ENCODE data around the gene PARN.

The PARN gene

DNA sequence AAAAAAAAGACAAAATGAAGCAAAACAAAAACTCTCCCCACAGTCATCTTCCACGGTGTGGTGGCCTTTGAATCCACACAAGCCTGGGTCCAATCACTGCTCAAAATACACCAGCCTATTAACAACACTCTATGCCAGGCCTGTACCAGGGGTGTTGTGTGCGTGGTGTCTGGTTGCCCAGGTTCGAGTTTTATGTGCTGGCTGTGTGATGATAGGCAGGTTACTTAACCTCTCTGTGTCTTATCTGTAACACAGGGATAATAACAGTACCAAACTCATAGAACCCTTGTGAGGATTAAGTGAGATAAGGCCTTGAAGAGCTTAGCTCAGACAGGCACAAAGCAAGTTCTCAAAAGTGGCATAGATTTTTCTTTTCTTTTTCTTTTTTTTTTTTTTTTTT lies 235.2 kb downstream of the PARN start:
- DNase-seq = no peak

DNA sequence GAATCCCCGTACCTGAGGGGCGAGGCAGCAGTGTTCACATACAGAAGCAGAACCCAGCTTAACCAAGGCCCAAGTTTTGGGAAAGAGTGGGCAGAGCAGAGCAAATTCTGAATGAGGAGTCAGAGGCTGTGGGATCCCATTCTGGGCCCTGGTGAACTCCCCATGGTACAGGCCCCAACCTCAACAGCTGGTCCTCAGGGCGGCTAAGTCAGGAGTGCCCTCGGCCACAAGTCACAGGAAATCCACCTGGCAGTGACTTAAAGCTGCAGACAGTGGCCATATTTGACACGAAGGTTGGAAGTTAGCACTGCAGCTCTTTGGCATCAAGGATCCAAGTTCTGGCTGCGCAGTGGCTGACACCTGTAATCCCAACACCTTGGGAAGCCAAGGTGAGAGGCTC lies 237.1 kb downstream of the PARN start:
- DNase-seq = no peak

GRCh38 chr16:14389359-14389758 lies 240.7 kb downstream of the PARN start:
- no peak for DNase-seq

GRCh38 chr16:14388243-14388642 lies 241.8 kb downstream of the PARN start:
- DNase-seq = no peak

- DNase-seq = no peak
These were observed 243.9 kb downstream of the PARN start for GRCh38 chr16:14386115-14386514.
